Measurements from ENCODE around the gene CAPN5. TPM values are rescaled to one million over a fixed set of nuclear protein-coding genes. Genes with fewer than 3 reads are reported as not detected.

Gene CAPN5
- total RNA-seq, 1 donor from 2014 or later, result 29.7 TPM

GRCh38 chr11:77119531-77119936 lies 52.8 kb downstream of the CAPN5 start:
- H3K36me3 Mint-ChIP-seq (ENCODE audit: low read depth, unreplicated experiment), result peaks cover 16% of the 10 kb centered on the region
- no peak for DNase-seq (ENCODE audit: low spot score)
- TF ChIP-seq CTCF (IDR thresholded peaks at IDR 0.05; ENCODE audit: unreplicated experiment), result no peak
- H3K9me3 Mint-ChIP-seq (ENCODE audit: unreplicated experiment), result no peaks in the 10 kb centered on the region
- peaks cover 10% of the 10 kb centered on the region for H3K27me3 Mint-ChIP-seq (ENCODE audit: unreplicated experiment)
- no peaks in the 10 kb centered on the region for H3K4me1 Mint-ChIP-seq (ENCODE audit: unreplicated experiment)
- no peak overlapping the region for H3K4me3 Mint-ChIP-seq (ENCODE audit: unreplicated experiment)
- H3K27ac Mint-ChIP-seq (ENCODE audit: unreplicated experiment), result no peak overlapping the region

GRCh38 chr11:77120571-77120970 lies 53.8 kb downstream of the CAPN5 start:
- no peak for DNase-seq (ENCODE audit: low spot score)
- Mint-ChIP-seq H3K27ac (ENCODE audit: unreplicated experiment) (no peak overlapping the region), H3K4me1 (ENCODE audit: unreplicated experiment) (no peaks in the 10 kb centered on the region), H3K4me3 (ENCODE audit: unreplicated experiment) (no peak overlapping the region), H3K9me3 (ENCODE audit: unreplicated experiment) (no peaks in the 10 kb centered on the region), H3K27me3 (ENCODE audit: unreplicated experiment) (peaks cover 7% of the 10 kb centered on the region), H3K36me3 (ENCODE audit: low read depth, unreplicated experiment) (peaks cover 16% of the 10 kb centered on the region)
- no peak for TF ChIP-seq CTCF (IDR thresholded peaks at IDR 0.05; ENCODE audit: unreplicated experiment)

GRCh38 chr11:77121096-77121640 lies 54.4 kb downstream of the CAPN5 start:
- Mint-ChIP-seq H3K27me3 (ENCODE audit: unreplicated experiment) (peaks cover 7% of the 10 kb centered on the region), H3K9me3 (ENCODE audit: unreplicated experiment) (no peaks in the 10 kb centered on the region), H3K4me1 (ENCODE audit: unreplicated experiment) (no peaks in the 10 kb centered on the region), H3K4me3 (ENCODE audit: unreplicated experiment) (no peak overlapping the region), H3K36me3 (ENCODE audit: low read depth, unreplicated experiment) (peaks cover 16% of the 10 kb centered on the region), H3K27ac (ENCODE audit: unreplicated experiment) (no peak overlapping the region)
- no peak for TF ChIP-seq CTCF (IDR thresholded peaks at IDR 0.05; ENCODE audit: unreplicated experiment)
- DNase-seq (ENCODE audit: low spot score), result no peak

- Mint-ChIP-seq H3K4me3 (ENCODE audit: unreplicated experiment) (no peak overlapping the region), H3K36me3 (ENCODE audit: low read depth, unreplicated experiment) (peaks cover 16% of the 10 kb centered on the region), H3K4me1 (ENCODE audit: unreplicated experiment) (no peaks in the 10 kb centered on the region), H3K27ac (ENCODE audit: unreplicated experiment) (no peak overlapping the region), H3K9me3 (ENCODE audit: unreplicated experiment) (no peaks in the 10 kb centered on the region), H3K27me3 (ENCODE audit: unreplicated experiment) (peaks cover 7% of the 10 kb centered on the region)
- TF ChIP-seq CTCF (IDR thresholded peaks at IDR 0.05; ENCODE audit: unreplicated experiment), result no peak
- no peak for DNase-seq (ENCODE audit: low spot score)
These were observed 55.3 kb downstream of the CAPN5 start for GRCh38 chr11:77121876-77122575.

GRCh38 chr11:77122576-77123212 lies 55.9 kb downstream of the CAPN5 start:
- TF ChIP-seq CTCF (IDR thresholded peaks at IDR 0.05; ENCODE audit: unreplicated experiment), result no peak
- no peak overlapping the region for H3K27ac Mint-ChIP-seq (ENCODE audit: unreplicated experiment)
- H3K36me3 Mint-ChIP-seq (ENCODE audit: low read depth, unreplicated experiment), result peaks cover 16% of the 10 kb centered on the region
- H3K4me1 Mint-ChIP-seq (ENCODE audit: unreplicated experiment), result peaks cover 3% of the 10 kb centered on the region
- H3K9me3 Mint-ChIP-seq (ENCODE audit: unreplicated experiment), result no peaks in the 10 kb centered on the region
- no peak overlapping the region for H3K4me3 Mint-ChIP-seq (ENCODE audit: unreplicated experiment)
- H3K27me3 Mint-ChIP-seq (ENCODE audit: unreplicated experiment), result peaks cover 7% of the 10 kb centered on the region
- DNase-seq (ENCODE audit: low spot score), result no peak
